ENCODE measurements around the gene EXPH5. TPM values are rescaled to one million over a fixed set of nuclear protein-coding genes. Genes with fewer than 3 reads are reported as not detected.

The EXPH5 gene
- total RNA-seq, 1 experiment from 2014 or later, result 17.0 TPM

- peaks cover 5% of the 10 kb centered on the region for H3K9me3 Mint-ChIP-seq (ENCODE audit: low read depth, unreplicated experiment)
- no peaks in the 10 kb centered on the region for H3K27me3 Mint-ChIP-seq (ENCODE audit: unreplicated experiment)
- CTCF ChIA-PET, result no interaction called here
- H3K4me3 Mint-ChIP-seq (ENCODE audit: low read depth, unreplicated experiment), result no peak overlapping the region
- no peak for DNase-seq
- intact Hi-C loops (cut with micrococcal nuclease; ENCODE audit: unreplicated experiment), result no loop called here
- TF ChIP-seq CTCF (IDR thresholded peaks at IDR 0.05; ENCODE audit: unreplicated experiment), result no peak
- H3K36me3 Mint-ChIP-seq (ENCODE audit: insufficient read depth, unreplicated experiment), result no peaks in the 10 kb centered on the region
- no peak overlapping the region for H3K27ac Mint-ChIP-seq (ENCODE audit: unreplicated experiment)
- no TSS peak for BruUV-seq (replicated peaks)
- no peaks in the 10 kb centered on the region for H3K4me1 Mint-ChIP-seq (ENCODE audit: low read depth, unreplicated experiment)
Observed at GRCh38 chr11:108628326-108628725, 34.8 kb upstream of the EXPH5 start.

GRCh38 chr11:108624196-108624925, 30.8 kb upstream of the EXPH5 start:
- Mint-ChIP-seq H3K27me3 (ENCODE audit: unreplicated experiment) (no peaks in the 10 kb centered on the region), H3K27ac (ENCODE audit: unreplicated experiment) (no peak overlapping the region), H3K36me3 (ENCODE audit: insufficient read depth, unreplicated experiment) (peaks cover 5% of the 10 kb centered on the region), H3K4me3 (ENCODE audit: low read depth, unreplicated experiment) (no peak overlapping the region), H3K4me1 (ENCODE audit: low read depth, unreplicated experiment) (peaks cover 13% of the 10 kb centered on the region), H3K9me3 (ENCODE audit: low read depth, unreplicated experiment) (peaks cover 5% of the 10 kb centered on the region)
- CTCF ChIA-PET, result no interaction called here
- intact Hi-C loops (cut with micrococcal nuclease; ENCODE audit: unreplicated experiment), result no loop called here
- no peak for TF ChIP-seq CTCF (IDR thresholded peaks at IDR 0.05; ENCODE audit: unreplicated experiment)
- DNase-seq, result no peak
- no TSS peak for BruUV-seq (replicated peaks)

- Mint-ChIP-seq H3K9me3 (ENCODE audit: low read depth, unreplicated experiment) (peaks cover 1% of the 10 kb centered on the region), H3K27me3 (ENCODE audit: unreplicated experiment) (no peaks in the 10 kb centered on the region), H3K4me3 (ENCODE audit: low read depth, unreplicated experiment) (no peak overlapping the region), H3K27ac (ENCODE audit: unreplicated experiment) (no peak overlapping the region), H3K36me3 (ENCODE audit: insufficient read depth, unreplicated experiment) (peaks cover 5% of the 10 kb centered on the region), H3K4me1 (ENCODE audit: low read depth, unreplicated experiment) (peaks cover 13% of the 10 kb centered on the region)
- BruUV-seq (replicated peaks), result no TSS peak
- intact Hi-C loops (cut with micrococcal nuclease; ENCODE audit: unreplicated experiment), result no loop called here
- CTCF ChIA-PET, result no interaction called here
- no peak for DNase-seq
- no peak for TF ChIP-seq CTCF (IDR thresholded peaks at IDR 0.05; ENCODE audit: unreplicated experiment)
Observed at GRCh38 chr11:108622341-108622740, 28.8 kb upstream of the EXPH5 start.

DNA sequence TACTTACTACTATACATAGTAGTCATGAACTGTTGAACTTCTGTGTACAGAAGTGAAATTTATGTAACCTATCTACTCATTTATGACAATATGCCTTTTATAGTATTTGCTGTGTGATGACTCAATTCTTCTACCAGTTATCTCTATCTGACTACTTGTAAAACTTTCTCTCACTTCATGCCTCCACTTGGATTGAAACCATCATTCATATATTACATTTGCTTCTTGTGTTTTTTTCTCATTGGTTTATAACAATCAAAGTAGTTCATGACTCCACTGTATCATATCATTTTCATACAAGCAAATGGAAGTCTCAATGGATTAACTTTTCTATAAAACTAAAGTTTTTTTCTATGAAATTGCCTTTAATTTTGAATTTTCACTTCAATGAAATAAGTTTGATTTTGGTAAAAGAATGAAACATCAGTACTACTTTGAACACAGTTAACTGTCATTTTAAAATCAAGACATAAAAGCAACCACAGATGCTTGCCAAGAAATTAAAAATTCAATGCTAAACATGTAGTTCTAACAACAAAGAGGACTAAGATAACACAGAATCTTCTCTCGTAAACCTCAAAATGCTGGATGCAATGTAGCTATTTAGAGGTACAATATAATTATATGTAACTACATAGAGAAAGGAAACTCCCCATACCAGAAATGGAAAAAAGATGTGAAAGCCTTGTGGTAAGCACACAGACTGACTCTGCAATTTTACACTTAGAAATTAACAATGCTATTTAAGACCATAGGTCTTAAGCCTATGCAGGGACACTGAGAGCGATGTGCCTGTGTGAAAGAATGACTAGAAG, 27.6 kb upstream of the EXPH5 start:
- no peaks in the 10 kb centered on the region for H3K9me3 Mint-ChIP-seq (ENCODE audit: low read depth, unreplicated experiment)
- H3K27ac Mint-ChIP-seq (ENCODE audit: unreplicated experiment), result no peak overlapping the region
- intact Hi-C loops (cut with micrococcal nuclease; ENCODE audit: unreplicated experiment), result no loop called here
- no peak overlapping the region for H3K4me3 Mint-ChIP-seq (ENCODE audit: low read depth, unreplicated experiment)
- TF ChIP-seq CTCF (IDR thresholded peaks at IDR 0.05; ENCODE audit: unreplicated experiment), result no peak
- peaks cover 5% of the 10 kb centered on the region for H3K36me3 Mint-ChIP-seq (ENCODE audit: insufficient read depth, unreplicated experiment)
- no TSS peak for BruUV-seq (replicated peaks)
- H3K4me1 Mint-ChIP-seq (ENCODE audit: low read depth, unreplicated experiment), result peaks cover 13% of the 10 kb centered on the region
- DNase-seq, result no peak
- no peaks in the 10 kb centered on the region for H3K27me3 Mint-ChIP-seq (ENCODE audit: unreplicated experiment)
- CTCF ChIA-PET, result no interaction called here
